GM03348 (cell line): Measurements from ENCODE around the gene PIGBOS1.
"Not testable (repeated sequence)": the region's sequence is repeated elsewhere in the genome, so short reads cannot be mapped to it uniquely, and the experiment has no call there.

Experiments used
- DNase-seq: peaks from one replicate; pipeline ENCODE4 v3.0.0; 2012; ENCODE audit warnings: low spot score

Gene PIGBOS1

DNA sequence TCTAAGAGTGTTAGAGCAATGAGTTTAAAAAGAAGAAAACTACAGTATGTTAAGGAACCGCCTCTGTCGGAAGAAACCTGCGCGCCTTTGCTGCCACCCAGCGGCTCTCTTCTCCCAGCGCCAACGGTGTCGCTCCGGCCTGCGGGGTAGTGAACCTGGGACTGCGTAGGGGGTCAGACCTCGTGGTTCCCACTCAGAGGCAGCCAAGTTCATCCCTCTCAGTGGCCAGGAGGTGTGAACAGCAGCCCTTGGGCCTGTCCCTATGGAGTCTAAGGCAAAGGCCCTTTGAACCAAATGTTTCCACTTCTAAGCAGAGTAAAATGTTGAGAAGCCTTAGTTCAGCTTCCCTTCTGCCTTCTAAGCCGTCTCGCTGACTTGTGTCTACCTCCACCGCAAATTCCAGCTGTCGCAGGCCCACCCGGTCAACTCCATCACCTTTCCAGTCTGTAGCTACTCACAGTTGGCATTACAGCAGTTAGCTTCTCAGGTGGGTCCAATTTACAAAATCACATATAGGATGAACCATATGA, 28.3 kb downstream of the PIGBOS1 start:
- DNase-seq, result peak; percentile 89

DNA sequence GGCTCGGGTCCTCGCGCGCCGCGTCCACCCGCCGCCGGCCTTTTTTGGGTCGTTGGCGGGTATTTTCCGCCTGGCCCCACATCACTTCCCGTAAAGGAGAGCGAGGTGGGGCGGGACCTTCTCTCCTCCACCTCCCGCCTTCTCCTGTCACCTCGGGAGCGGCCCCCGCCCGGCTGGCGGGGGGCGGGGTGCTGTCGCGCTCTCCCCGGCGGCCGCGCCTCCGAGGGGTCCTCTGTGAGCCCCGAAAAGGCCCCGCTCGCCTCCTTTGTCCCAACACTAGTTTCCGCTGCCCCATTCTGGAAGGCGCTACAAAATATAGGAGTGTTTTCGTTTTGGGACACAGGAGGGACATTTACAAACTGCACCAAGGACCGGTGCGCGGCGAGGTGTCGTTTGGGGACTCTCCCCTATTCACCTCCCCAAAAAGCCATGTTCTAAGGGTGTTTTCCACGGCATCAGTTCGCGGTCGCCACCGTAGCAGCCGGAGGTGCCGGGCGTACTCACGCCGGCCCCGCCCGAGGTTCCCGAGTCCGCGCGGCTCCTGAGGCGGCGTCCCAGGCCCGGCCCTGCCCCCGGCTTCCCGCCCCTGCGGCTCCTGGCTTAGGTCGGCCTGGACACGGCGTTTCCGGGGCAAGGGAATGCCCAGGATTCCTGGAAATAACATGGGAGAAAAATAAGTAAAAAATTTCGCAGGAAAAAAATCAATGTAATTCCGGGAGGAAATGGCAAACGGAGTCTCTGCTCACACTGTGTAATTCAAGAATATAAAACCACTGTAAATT, 29.0 kb downstream of the PIGBOS1 start, which contains the start of gene RAB27A:
Gene RAB27A (minus strand): TSS at position 68 of the 782 bp plus-strand sequence. CDS start 54,879 bp downstream, outside the sequence.
- peak; percentile 90 for DNase-seq

DNA sequence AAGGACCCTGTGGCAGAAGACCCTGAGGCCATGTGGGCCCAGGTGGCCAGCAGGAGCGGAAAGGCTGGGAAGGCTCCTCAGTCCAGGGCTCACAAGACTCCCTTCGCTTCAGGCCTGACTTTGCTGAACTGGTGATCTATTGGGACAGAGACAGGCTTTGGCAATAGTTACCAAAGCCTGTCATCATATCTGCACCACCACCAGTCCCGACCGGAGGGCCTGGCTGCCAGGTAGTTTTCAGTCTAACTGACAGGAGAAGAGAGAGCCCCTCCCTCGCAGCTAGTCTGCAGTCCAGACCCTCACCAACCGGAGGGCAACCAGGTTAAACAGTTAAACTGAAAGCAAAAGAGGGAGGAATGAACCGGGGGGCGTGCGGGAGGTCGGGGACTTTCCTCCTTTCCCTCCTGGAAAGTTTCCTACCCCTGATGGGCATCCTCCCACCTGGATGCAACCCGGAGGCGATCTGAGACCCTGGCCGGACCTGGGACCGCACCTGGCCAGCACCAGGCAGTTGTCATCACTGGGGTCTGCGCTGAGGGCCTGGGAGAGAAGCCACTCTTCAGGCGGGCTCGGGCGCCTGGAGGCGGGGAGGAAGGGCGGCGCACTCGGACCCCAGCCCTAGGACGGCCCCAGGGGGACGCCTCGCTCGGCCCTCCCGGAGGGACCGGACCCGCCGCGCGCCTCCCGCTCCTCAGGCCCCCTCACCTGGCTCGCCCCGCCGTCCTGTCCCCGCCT, 29.7 kb downstream of the PIGBOS1 start:
- DNase-seq, result peak; percentile 63

- DNase-seq, result no peak
Observed at GRCh38 chr15:55288006-55288717, 30.8 kb downstream of the PIGBOS1 start.

- DNase-seq, result not testable (repeated sequence)
Observed at GRCh38 chr15:55286442-55287189, 32.3 kb downstream of the PIGBOS1 start.

GRCh38 chr15:55284426-55284825, 34.5 kb downstream of the PIGBOS1 start:
- no peak for DNase-seq

DNA sequence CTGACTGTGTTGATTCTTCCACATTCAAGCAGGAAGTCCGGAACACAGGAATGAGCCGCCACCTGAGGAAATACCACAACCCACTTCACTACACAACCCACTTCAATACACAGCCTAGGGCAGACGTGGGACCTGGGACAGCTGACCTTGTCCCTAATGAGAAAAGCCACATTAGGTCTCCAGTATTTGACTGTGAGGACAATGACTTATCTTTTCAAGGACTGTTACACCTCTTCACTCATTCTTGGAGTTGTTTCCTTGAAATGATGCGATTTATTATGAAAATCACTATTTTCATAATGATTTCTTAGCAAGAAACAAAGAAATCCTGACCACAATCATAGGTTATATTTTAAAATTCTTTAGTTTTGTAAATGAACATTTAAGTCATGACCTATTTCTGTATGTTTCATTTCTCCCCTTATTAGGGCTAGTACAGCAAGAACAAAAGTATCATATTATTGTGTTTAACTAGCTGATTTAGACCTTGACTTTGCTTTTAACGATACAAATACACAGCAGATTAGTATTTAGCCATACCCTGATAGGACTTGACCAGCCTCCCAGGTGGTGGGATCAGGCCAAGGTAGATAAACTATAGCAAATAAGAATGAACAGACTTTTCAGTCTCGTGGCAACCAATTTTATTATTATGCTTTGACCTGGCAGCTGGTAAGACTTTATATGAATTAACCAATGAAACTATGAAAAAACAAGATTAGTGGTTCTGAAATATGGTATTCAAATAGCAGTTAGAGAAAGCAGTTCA, 35.4 kb downstream of the PIGBOS1 start:
- no peak for DNase-seq

DNA sequence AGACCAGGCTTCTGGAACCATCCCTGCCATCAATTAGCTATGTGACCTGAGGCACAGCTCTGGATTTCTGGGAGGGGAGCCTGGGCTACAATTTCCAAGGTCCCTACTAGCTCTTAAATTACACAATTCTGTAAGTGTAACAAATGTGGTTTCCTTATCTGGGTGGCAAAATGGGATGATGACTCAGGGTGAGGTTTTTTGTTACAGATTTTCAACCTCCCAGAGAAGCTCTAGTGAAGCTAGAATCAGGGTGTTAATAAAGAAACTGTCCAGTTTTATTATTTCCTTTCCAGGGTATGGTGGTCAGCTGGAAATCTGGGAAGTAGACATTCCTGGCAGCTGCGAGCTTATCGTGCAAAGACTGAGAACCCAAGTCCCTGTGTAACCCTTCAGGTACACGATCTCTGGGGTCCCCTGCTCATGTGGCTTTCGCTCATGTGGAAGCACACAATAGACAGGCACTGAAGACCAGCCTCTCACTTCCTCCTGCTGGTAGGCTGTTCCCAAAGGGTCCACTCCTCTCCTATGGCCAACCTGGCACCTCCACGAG, 36.6 kb downstream of the PIGBOS1 start:
- peak; percentile 72 for DNase-seq

DNA sequence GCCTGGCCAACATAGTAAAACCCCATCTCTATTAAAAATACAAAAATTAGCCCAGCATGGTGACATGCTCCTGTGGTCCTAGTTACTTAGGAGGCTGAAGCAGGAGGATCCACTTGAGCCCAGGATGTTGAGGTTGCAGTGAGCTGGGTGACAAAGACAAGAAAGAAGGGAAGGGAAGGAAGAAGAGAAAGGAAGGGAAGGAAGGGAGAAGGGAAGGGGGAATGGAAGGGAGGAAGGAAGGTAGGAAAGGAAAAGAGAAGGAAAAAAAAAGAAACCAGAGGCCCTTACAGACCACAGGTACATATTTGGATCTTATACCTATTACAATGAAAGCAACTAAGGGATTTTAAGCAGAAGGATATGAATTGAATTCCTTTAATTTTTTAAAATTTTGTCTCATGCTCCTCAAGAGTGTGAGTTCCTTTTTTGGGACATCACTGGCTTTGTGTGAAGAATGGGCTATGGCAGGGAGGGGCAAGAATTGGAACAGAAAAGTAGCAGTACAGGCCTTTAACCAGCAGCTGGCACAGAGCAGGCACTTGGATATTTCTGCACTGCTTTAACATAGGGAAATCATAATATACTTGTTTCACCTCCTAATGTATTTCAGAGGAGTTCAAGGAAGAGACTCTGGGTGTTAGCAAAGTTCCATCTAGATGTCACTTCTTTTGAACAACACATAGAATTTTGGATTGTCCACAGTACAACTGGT, 37.2 kb downstream of the PIGBOS1 start:
- peak; percentile 12 for DNase-seq

- not testable (repeated sequence) for DNase-seq
Observed at GRCh38 chr15:55280589-55280988, 38.3 kb downstream of the PIGBOS1 start.

DNA sequence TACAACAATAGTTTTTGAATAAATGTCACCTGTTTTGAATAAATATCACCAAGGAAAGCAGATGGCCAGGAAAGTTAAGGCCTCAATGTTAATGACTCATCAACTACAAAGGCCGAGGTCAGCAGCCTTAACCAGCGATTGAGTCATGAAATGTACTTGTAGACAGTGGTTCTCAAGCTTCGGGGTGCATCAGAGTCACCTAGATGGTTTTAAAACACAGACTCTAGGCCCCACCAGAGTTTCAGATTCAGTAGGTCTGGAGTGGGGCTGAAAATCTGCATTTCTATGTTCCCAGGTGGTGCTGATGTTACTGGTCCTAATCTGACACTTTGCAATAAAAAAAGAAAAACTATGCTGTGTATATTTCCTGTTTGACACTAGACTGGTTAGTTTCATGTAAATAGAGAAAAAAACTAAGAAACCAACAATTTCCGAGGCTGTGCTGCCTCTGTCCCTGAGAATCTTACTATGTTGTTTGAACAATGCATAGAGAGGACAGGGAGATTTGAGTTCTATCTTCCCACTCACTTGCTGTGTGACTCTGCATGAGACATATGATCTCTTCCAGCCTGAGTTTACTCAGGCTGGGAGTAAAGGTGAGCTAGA, 39.1 kb downstream of the PIGBOS1 start:
- peak; percentile 58 for DNase-seq

GRCh38 chr15:55279100-55279745, 39.7 kb downstream of the PIGBOS1 start:
- DNase-seq, result no peak

DNA sequence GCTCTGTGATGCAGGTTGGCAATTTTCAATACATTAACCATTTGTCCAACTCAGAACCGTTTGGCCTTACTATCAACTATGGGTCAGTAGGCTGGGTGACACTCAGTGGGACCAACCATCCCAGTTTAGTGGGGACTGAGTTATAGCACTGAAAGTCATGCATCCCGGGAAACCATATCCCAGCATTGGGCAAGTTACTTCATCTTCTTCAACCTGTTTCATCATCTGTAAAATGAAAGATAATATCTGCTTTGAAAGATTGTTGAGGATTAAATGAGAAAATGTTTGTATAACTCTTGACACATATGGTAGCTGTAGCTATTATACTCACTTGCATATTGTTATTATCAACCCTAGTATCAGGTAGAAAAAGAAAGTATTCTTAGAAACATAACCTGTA, 41.2 kb downstream of the PIGBOS1 start:
- DNase-seq, result no peak

DNA sequence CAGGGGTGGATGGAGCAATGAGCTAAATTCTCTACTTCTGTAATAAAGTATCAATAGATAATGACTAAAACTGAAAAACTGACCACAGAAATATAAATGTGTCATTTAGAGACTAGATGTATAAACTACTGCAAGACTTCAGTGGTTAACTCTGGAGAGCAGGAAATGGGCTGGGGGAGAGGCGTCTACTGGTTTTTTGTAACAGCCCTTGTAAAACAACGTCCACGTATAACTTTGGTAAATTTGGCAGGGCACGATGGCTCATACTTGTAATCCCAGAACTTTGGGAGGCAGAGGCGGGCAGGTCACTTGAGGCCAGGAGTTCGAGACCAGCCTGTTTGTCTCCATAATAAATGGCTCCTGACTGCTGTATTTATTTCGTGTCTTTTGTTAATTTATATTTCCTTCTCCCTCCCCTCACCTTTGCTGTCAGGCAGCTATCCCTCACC, 41.8 kb downstream of the PIGBOS1 start:
- no peak for DNase-seq

DNA sequence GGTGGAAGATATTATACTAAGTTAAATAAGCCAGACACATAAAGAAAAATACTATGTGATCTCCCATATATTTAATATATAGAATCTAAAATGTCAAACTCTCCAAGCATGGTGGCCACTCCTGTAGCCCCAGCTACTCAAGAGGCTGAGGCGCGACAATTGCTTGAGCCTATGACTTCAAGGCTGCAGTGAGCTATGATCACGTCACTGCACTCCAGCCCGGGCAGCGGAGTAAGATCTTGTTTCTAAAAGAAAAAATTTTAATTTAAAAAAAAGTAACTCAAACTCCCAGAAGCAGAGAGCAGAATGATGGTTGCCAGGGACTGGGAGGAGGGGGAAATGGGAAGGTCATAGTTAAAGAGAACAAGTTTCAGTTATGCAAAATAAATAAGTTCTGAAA, 42.6 kb downstream of the PIGBOS1 start:
- DNase-seq, result no peak

- no peak for DNase-seq
Observed at GRCh38 chr15:55270291-55270690, 48.6 kb downstream of the PIGBOS1 start.

GRCh38 chr15:55268176-55268695, 50.7 kb downstream of the PIGBOS1 start:
- DNase-seq, result no peak

- DNase-seq, result no peak
Observed at GRCh38 chr15:55267401-55268175, 51.3 kb downstream of the PIGBOS1 start.
